Neural cell (in vitro differentiated cells): ENCODE results near the gene IGF2R. TPM values are rescaled to one million over a fixed set of nuclear protein-coding genes. Genes with fewer than 3 reads are reported as not detected.

Experiments used
- H2AFZ ChIP-seq: fragments of 200-600, 300-800 bp; sonication (generic), shearing (Covaris generic); 2 replicates; pipeline ENCODE4 v1.6.0; 2014; ENCODE audit warnings: low read depth, mild to moderate bottlenecking, antibody characterized with exemption, low read length, moderate library complexity
- H3F3A ChIP-seq: fragments of 200-600 bp; shearing (Covaris generic); 2 replicates; pipeline ENCODE4 v1.6.1; 2016; ENCODE audit warnings: mild to moderate bottlenecking, moderate library complexity, mixed read lengths, antibody characterized with exemption, low read length; ENCODE audit not compliant: insufficient read depth, poor library complexity, severe bottlenecking
- H3K27ac ChIP-seq: fragments of 200-600, 300-800 bp; sonication (generic), shearing (Covaris generic); 2 replicates; pipeline ENCODE4 v1.5.1; 2014; ENCODE audit warnings: mild to moderate bottlenecking, low read length, moderate library complexity
- H3K27me3 ChIP-seq: fragments of 300-800, 200-600 bp; sonication (generic), shearing (Covaris generic); 2 replicates; pipeline ENCODE4 v1.6.0; 2014; ENCODE audit warnings: mild to moderate bottlenecking, low read depth, low read length, moderate library complexity; ENCODE audit not compliant: insufficient read depth
- H3K36me3 ChIP-seq: fragments of 300-800, 200-600 bp; sonication (generic), shearing (Covaris generic); 2 replicates; pipeline ENCODE4 v1.5.1; 2014; ENCODE audit warnings: mild to moderate bottlenecking, antibody characterized with exemption, low read length, moderate library complexity; ENCODE audit not compliant: insufficient read depth
- H3K4me2 ChIP-seq: fragments of 300-800, 200-600 bp; sonication (generic), shearing (Covaris generic); 2 replicates; pipeline ENCODE4 v1.6.0; 2014; ENCODE audit warnings: mild to moderate bottlenecking, low read length
- H3K4me3 ChIP-seq: fragments of 300-800, 200-600 bp; sonication (generic), shearing (Covaris generic); 2 replicates; pipeline ENCODE4 v1.5.1; 2014; ENCODE audit warnings: mild to moderate bottlenecking, low read length, moderate library complexity
- H3K79me2 ChIP-seq: fragments of 200-600 bp; shearing (Covaris generic); replicated peaks from 2 replicates; pipeline ENCODE4 v1.6.0; 2014; ENCODE audit warnings: mild to moderate bottlenecking, low read length, moderate library complexity; ENCODE audit not compliant: insufficient read depth
- H3K9ac ChIP-seq: fragments of 300-800, 200-600 bp; sonication (generic), shearing (Covaris generic); 2 replicates; pipeline ENCODE4 v1.6.1; 2016; ENCODE audit warnings: mild to moderate bottlenecking, low read length, mixed read lengths
- H3K9me2 ChIP-seq: fragments of 200-600 bp; shearing (Covaris generic); 2 replicates; pipeline ENCODE4 v1.6.1; 2016; ENCODE audit warnings: mild to moderate bottlenecking, low read length, mixed read lengths; ENCODE audit not compliant: insufficient read depth
- H3K9me3 ChIP-seq: fragments of 200-600, 300-800 bp; sonication (generic), shearing (Covaris generic); 2 replicates; pipeline ENCODE4 v1.6.1; 2016; ENCODE audit warnings: mild to moderate bottlenecking, mixed run types, low read length, moderate library complexity, mixed read lengths
- H4K20me1 ChIP-seq: fragments of 200-600 bp; shearing (Covaris generic); 2 replicates; pipeline ENCODE4 v1.6.1; 2016; ENCODE audit warnings: mild to moderate bottlenecking, mixed run types; ENCODE audit not compliant: insufficient read depth
- EP300 ChIP-seq: fragments of 450-650 bp; conservative IDR thresholded peaks from 2 replicates; pipeline ENCODE4 v1.6.1; 2014; ENCODE audit warnings: antibody characterized with exemption, mild to moderate bottlenecking, moderate library complexity; ENCODE audit not compliant: poor library complexity, severe bottlenecking
- EZH2 ChIP-seq: fragments of 200-600, 300-800 bp; shearing (Covaris generic), sonication (generic); IDR thresholded peaks from 2 replicates; pipeline ENCODE4 v1.6.1; 2014; ENCODE audit warnings: antibody characterized with exemption, low read length, borderline replicate concordance, mild to moderate bottlenecking; ENCODE audit not compliant: insufficient read depth, poor library complexity, severe bottlenecking
- MXI1 ChIP-seq: fragments of 450-650 bp; conservative IDR thresholded peaks from 2 replicates; pipeline ENCODE4 v1.6.1; 2014; ENCODE audit warnings: antibody characterized with exemption, mild to moderate bottlenecking; ENCODE audit not compliant: poor library complexity, severe bottlenecking
- POLR2AphosphoS5 ChIP-seq: IDR thresholded peaks from 2 replicates; pipeline ENCODE4 v1.6.1; 2012
- RAD21 ChIP-seq: fragments of 450-650 bp; conservative IDR thresholded peaks from 2 replicates; pipeline ENCODE4 v1.6.1; 2014; ENCODE audit warnings: antibody characterized with exemption, mild to moderate bottlenecking, moderate library complexity
- SMC3 ChIP-seq: fragments of 450-650 bp; conservative IDR thresholded peaks from 2 replicates; pipeline ENCODE4 v1.6.1; 2014; ENCODE audit warnings: antibody characterized with exemption, mild to moderate bottlenecking, moderate library complexity; ENCODE audit not compliant: poor library complexity
- TAF1 ChIP-seq: IDR thresholded peaks from 2 replicates; pipeline ENCODE4 v1.6.1; 2012; ENCODE audit warnings: low read depth
- polyA plus RNA-seq: library from polyadenylated mRNA; depleted of rRNA; stranded (reverse); fragments of >200 nt; gene quantifications from 2 replicates; pipeline ENCODE4 v1.2.3, GENCODE V29; 2014
- TF ChIP-seq, protein P1 (sequence below): IDR thresholded peaks from 2 replicates; pipeline ENCODE4 v1.6.1; 2012; ENCODE audit warnings: borderline replicate concordance
- TF ChIP-seq, protein P2 (sequence below): fragments of 450-650 bp; IDR thresholded peaks from 2 replicates; pipeline ENCODE4 v1.5.1; 2014; ENCODE audit warnings: antibody characterized with exemption, mild to moderate bottlenecking, moderate library complexity; ENCODE audit not compliant: poor library complexity, severe bottlenecking

IGF2R gene
- polyA plus RNA-seq, 1 donor from 2014 or later, result 15.0 TPM

DNA sequence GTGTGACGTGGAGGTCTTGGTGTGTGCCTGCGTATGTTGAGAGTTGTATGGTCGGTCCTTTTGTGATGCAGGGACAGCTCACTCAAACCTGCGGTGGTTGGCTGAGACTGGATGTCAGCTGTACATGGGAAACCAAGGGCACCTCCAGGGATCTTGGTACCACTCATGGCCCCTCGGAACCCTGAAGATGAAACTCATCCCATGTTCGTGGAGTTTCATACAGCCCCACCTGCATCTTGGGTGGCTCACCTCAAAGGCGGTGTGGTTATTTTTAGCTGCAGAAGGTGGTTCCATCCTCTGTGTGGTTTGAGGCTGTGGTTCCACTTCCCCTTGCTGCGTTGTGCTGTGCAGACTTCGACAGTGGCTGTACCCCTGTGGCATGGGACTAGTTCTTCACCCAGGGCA is 100.2 kb downstream of the IGF2R start:
- Histone ChIP-seq H3K36me3 (peaks cover 17% of the 10 kb centered on the region), H3K27ac (no peak overlapping the region), H3K79me2 (no peaks in the 10 kb centered on the region), H4K20me1 (no peaks in the 10 kb centered on the region), H3K27me3 (no peaks in the 10 kb centered on the region), H3F3A (no peaks in the 10 kb centered on the region), H2AFZ (no peak overlapping the region), H3K4me2 (no peak overlapping the region), H3K9ac (no peak overlapping the region), H3K9me3 (no peaks in the 10 kb centered on the region), H3K9me2 (no peaks in the 10 kb centered on the region), H3K4me3 (no peak overlapping the region)
- TF ChIP-seq EP300, result no peak
- no peak for TF ChIP-seq EZH2
- TF ChIP-seq RAD21, result no peak
- TF ChIP-seq MXI1, result no peak
- TF ChIP-seq, protein P1, sequence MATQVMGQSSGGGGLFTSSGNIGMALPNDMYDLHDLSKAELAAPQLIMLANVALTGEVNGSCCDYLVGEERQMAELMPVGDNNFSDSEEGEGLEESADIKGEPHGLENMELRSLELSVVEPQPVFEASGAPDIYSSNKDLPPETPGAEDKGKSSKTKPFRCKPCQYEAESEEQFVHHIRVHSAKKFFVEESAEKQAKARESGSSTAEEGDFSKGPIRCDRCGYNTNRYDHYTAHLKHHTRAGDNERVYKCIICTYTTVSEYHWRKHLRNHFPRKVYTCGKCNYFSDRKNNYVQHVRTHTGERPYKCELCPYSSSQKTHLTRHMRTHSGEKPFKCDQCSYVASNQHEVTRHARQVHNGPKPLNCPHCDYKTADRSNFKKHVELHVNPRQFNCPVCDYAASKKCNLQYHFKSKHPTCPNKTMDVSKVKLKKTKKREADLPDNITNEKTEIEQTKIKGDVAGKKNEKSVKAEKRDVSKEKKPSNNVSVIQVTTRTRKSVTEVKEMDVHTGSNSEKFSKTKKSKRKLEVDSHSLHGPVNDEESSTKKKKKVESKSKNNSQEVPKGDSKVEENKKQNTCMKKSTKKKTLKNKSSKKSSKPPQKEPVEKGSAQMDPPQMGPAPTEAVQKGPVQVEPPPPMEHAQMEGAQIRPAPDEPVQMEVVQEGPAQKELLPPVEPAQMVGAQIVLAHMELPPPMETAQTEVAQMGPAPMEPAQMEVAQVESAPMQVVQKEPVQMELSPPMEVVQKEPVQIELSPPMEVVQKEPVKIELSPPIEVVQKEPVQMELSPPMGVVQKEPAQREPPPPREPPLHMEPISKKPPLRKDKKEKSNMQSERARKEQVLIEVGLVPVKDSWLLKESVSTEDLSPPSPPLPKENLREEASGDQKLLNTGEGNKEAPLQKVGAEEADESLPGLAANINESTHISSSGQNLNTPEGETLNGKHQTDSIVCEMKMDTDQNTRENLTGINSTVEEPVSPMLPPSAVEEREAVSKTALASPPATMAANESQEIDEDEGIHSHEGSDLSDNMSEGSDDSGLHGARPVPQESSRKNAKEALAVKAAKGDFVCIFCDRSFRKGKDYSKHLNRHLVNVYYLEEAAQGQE, result no peak
- TF ChIP-seq POLR2AphosphoS5, result no peak
- TF ChIP-seq SMC3, result no peak
- TF ChIP-seq, protein P2, sequence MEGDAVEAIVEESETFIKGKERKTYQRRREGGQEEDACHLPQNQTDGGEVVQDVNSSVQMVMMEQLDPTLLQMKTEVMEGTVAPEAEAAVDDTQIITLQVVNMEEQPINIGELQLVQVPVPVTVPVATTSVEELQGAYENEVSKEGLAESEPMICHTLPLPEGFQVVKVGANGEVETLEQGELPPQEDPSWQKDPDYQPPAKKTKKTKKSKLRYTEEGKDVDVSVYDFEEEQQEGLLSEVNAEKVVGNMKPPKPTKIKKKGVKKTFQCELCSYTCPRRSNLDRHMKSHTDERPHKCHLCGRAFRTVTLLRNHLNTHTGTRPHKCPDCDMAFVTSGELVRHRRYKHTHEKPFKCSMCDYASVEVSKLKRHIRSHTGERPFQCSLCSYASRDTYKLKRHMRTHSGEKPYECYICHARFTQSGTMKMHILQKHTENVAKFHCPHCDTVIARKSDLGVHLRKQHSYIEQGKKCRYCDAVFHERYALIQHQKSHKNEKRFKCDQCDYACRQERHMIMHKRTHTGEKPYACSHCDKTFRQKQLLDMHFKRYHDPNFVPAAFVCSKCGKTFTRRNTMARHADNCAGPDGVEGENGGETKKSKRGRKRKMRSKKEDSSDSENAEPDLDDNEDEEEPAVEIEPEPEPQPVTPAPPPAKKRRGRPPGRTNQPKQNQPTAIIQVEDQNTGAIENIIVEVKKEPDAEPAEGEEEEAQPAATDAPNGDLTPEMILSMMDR, result no peak
- TF ChIP-seq TAF1, result no peak

DNA sequence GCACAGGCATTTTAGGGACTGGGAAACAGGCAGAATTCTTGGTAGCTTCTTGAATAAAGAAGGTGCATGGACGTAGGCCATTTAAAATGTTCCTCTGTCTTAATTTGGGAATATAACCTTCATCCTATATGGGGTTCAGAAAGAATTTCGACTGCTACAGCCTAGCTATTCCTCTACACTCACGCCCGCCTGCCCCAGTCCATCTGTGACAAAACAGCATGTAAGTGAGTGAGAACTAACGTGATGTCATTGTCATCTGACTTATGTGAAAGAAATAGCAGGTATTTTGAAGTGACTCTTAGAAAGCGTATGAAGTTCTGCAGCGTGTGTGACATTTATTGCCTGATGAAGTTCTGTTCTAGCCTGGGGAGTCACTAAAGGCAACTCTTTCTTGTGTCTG is 100.6 kb downstream of the IGF2R start:
- Histone ChIP-seq H3F3A (no peaks in the 10 kb centered on the region), H3K27ac (no peak overlapping the region), H3K4me3 (no peak overlapping the region), H3K79me2 (no peaks in the 10 kb centered on the region), H3K9me2 (no peaks in the 10 kb centered on the region), H3K36me3 (peaks cover 17% of the 10 kb centered on the region), H3K27me3 (no peaks in the 10 kb centered on the region), H2AFZ (no peak overlapping the region), H3K9me3 (no peaks in the 10 kb centered on the region), H3K9ac (no peak overlapping the region), H3K4me2 (no peak overlapping the region), H4K20me1 (no peaks in the 10 kb centered on the region)
- TF ChIP-seq EP300 (no peak), RAD21 (no peak), TAF1 (no peak), SMC3 (no peak), MXI1 (no peak), POLR2AphosphoS5 (no peak), EZH2 (no peak)
- TF ChIP-seq, protein P2, result no peak
- TF ChIP-seq, protein P1, result no peak
